Activated CD4-positive, CD25-positive, alpha-beta regulatory T cell (primary cell): ENCODE measurements around the gene PDE11A.

Source experiments
- DNase-seq, 4 experiments: peaks; one replicate each; lab custom pipeline; 2025; lab: John Stamatoyannopoulos, UW

Gene PDE11A

GRCh38 chr2:177923323-177923722, 149.3 kb downstream of the PDE11A start:
- DNase-seq: no peak

- no peak for DNase-seq
These were observed 150.9 kb downstream of the PDE11A start for GRCh38 chr2:177921726-177922125.

GRCh38 chr2:177917169-177917568, 155.4 kb downstream of the PDE11A start:
- no peak for DNase-seq

GRCh38 chr2:177916342-177916741, 156.2 kb downstream of the PDE11A start:
- no peak for DNase-seq

GRCh38 chr2:177914247-177914646, 158.3 kb downstream of the PDE11A start:
- DNase-seq: no peak

GRCh38 chr2:177909962-177910361, 162.6 kb downstream of the PDE11A start:
- no peak for DNase-seq

GRCh38 chr2:177908824-177909223, 163.8 kb downstream of the PDE11A start:
- no peak for DNase-seq

- no peak for DNase-seq
These were observed 164.4 kb downstream of the PDE11A start for GRCh38 chr2:177908182-177908581.

- DNase-seq: peak in 2 of 4 experiments; percentile 21 to 32
These were observed 166.4 kb downstream of the PDE11A start for GRCh38 chr2:177906041-177906718.

- DNase-seq: no peak
These were observed 166.9 kb downstream of the PDE11A start for GRCh38 chr2:177905640-177906039.

- no peak for DNase-seq
These were observed 170.0 kb downstream of the PDE11A start for GRCh38 chr2:177902395-177903163.

GRCh38 chr2:177900082-177900481, 172.5 kb downstream of the PDE11A start:
- no peak for DNase-seq

- DNase-seq: no peak
These were observed 175.3 kb downstream of the PDE11A start for GRCh38 chr2:177897278-177897677.

GRCh38 chr2:177896587-177896986, 176.0 kb downstream of the PDE11A start:
- DNase-seq: no peak

- DNase-seq: no peak
These were observed 178.0 kb downstream of the PDE11A start for GRCh38 chr2:177894546-177894945.

- DNase-seq: no peak
These were observed 178.7 kb downstream of the PDE11A start for GRCh38 chr2:177893880-177894279.

- no peak for DNase-seq
These were observed 181.0 kb downstream of the PDE11A start for GRCh38 chr2:177891533-177891932.

- DNase-seq: no peak
These were observed 182.6 kb downstream of the PDE11A start for GRCh38 chr2:177889818-177890460.

GRCh38 chr2:177888581-177888980, 184.0 kb downstream of the PDE11A start:
- DNase-seq: no peak

GRCh38 chr2:177887722-177888121, 184.9 kb downstream of the PDE11A start:
- no peak for DNase-seq

GRCh38 chr2:177886824-177887223, 185.8 kb downstream of the PDE11A start:
- DNase-seq: no peak

GRCh38 chr2:177885828-177886466, 186.6 kb downstream of the PDE11A start:
- DNase-seq: no peak

- DNase-seq: no peak
These were observed 189.4 kb downstream of the PDE11A start for GRCh38 chr2:177883177-177883576.
